NCI-H446 (cell line): ENCODE results near the gene OPHN1.

Source experiments
- DNase-seq, 2 experiments: peaks; one replicate each; lab custom pipeline; 2025; lab: John Stamatoyannopoulos, UW

OPHN1 gene, protein sequence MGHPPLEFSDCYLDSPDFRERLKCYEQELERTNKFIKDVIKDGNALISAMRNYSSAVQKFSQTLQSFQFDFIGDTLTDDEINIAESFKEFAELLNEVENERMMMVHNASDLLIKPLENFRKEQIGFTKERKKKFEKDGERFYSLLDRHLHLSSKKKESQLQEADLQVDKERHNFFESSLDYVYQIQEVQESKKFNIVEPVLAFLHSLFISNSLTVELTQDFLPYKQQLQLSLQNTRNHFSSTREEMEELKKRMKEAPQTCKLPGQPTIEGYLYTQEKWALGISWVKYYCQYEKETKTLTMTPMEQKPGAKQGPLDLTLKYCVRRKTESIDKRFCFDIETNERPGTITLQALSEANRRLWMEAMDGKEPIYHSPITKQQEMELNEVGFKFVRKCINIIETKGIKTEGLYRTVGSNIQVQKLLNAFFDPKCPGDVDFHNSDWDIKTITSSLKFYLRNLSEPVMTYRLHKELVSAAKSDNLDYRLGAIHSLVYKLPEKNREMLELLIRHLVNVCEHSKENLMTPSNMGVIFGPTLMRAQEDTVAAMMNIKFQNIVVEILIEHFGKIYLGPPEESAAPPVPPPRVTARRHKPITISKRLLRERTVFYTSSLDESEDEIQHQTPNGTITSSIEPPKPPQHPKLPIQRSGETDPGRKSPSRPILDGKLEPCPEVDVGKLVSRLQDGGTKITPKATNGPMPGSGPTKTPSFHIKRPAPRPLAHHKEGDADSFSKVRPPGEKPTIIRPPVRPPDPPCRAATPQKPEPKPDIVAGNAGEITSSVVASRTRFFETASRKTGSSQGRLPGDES

DNA sequence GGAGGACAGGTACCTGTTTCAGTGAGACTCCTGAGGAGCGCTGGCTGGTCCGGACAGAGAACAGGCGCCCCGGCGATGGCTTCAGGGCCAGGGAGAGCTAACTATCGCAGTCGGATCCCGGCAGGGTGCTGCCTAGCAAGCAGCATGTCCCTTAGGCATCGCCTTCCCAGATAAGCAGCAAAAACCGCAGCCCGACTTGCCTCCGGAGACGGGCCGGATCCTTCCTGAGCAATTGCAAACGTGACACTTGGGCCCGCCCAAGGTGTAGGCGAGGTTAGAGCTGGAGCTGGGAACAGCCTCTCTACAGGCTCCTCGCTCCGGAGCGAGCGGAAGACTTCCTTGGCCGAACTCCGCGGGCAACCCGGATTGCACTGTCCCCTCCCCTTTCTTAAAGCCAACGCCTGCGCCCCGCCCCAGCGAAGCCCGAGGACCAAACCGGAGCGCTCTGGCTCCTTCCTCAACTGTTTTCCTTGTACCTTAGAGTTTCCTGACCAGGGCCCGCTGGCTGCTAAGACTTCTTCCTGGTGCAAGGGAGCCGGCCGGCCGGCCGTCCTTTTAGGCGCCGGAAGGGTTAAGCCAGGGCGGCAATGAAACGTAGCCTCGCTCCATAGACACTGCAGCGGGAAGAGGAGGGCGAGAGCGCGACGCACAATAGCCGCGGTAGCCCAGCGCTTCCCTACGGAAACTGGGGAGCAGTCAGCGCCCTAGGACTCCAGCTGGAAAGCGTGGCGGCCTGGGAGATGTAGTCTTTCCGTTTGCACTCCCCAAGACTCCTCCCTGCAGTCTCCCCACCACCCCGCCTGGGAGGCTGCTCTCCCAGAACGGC, at the start of gene OPHN1:
TSS of gene OPHN1 (minus strand) at position 341 of the 826 bp plus-strand sequence. CDS start 475 bp downstream, outside the sequence.
- DNase-seq = peak in 1 of 2 experiments; percentile 18

- no peak for DNase-seq
Observed at GRCh38 chrX:68480969-68481368, 47.7 kb upstream of the OPHN1 start.

- no peak for DNase-seq
Observed at GRCh38 chrX:68464796-68465195, 31.5 kb upstream of the OPHN1 start.

DNA sequence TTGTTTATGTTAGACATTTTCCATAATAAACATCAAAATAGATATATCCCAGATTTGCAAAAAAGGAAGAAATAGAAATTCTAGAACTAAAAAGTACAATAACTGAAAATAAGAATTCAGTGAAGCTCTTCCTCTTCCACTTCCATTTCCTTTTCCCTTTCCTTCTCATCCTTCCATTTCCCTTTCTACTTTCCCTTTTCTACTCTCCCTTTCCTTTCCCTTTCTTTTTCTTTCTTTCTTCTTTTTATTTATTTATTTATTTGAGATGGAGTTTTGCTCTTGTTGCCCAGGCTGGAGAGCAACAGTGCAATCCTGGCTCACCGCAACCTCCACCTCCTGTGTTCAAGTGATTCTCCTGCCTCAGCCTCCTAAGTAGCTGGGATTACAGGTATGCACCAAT, 30.6 kb upstream of the OPHN1 start:
- DNase-seq = no peak

DNA sequence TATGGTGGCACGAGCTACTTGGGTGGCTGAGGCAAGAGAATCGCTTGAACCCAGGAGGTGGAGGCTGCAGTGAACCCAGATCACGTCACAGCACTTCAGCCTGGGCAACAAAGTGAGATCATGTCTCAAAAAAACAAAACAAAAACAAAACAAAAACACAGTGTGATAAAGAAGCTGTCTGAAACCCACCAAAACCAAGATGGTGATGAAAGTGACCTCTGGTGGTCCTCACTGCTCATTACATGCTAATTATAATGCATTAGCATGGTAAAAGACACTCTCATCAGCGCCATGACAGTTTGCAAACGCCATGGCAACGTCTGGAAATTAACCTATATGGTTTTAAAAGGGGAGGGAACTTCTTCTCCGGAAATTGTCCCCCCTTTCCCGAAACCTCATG, 29.4 kb upstream of the OPHN1 start:
- DNase-seq = peak; percentile 1 to 37

DNA sequence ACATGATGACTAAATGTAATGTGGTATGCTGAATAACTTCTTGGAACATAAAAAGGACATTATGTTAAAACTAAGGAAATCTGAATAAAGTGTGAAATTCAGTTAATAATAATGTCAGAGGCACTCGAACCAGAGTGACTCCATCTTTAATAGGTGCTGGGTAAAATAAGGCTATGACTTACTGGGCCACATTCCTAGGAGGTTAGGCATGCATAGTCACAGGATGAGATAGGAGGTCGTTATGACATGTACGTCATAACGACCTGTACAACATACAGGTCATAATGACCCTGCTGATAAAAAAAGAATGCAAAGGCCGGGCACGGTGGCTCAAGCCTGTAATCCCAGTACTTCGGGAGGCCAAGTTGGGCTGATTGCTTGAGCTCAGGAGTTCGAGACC, 28.9 kb upstream of the OPHN1 start:
- no peak for DNase-seq

DNA sequence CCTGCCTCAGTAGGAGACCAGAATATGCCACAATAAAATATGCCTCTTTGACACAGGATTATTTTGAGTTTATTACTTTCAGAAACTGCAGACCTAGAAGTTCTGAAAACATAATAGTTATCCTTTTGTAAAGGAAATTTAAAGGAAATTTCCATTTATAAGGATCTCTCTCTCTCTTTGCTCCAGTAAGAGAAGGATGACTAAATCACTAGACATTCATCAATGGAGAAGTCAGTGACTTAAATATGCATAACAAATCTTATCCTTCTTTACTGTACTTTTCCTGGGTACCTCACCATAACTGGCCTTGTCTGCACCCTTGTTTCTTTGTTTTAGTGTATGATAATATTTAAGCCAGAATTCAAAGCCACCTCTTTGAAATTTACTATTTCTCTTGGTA, 28.3 kb upstream of the OPHN1 start:
- DNase-seq = no peak

DNA sequence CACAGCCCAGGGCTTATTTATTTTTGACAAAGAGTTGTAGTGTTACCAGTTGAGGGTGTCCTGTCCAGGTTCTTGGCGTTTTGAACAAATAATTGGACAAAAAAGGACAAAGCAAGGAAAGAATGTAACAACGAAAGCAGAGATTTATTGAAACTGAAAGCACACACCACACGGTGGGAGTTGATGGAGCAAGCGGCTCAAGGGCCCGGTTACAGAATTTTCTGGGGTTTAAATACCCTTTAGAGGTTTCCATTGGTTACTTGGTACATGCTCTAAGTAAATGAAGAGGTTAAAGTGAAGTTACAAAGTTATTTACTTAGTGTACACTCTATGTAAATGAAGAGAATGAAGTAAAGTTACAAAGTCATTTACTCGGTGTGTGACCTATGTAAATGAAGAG, 27.8 kb upstream of the OPHN1 start:
- no peak for DNase-seq

- DNase-seq = no peak
Observed at GRCh38 chrX:68455151-68455510, 21.8 kb upstream of the OPHN1 start.

DNA sequence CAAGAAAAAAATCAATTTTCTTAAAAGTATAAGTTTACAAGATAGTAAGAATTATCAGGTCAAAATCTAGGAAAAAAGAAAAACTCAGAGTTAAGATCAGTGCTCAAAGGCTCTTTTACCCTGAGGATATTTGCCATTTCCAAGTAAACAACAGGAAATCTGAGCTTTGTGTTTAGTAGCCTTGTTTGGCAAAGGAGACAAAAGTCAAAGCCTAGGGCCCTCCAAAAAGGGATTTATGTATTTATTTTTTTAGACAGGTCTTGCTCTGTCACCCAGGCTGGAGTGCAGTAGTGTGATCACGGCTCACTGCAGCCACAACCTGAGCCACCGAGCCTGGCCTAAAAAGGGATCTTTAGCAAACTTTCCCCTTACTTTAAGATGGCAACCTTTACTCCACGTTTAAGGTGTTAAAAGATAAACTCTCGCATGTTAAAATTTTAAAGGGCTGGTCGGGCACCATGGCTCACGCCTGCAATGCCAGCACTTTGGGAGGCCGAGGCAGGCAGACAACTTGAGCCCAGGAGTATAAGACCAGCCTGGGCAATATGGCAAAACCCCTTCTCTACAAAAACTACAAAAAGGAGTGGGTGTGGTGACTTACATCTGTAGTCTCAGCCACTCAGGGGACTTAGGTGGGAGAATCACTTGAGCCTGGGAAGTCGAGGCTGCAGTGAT, 21.3 kb upstream of the OPHN1 start:
- DNase-seq = no peak

- DNase-seq = no peak
Observed at GRCh38 chrX:68451720-68452119, 18.4 kb upstream of the OPHN1 start.

GRCh38 chrX:68443155-68443868, 10.0 kb upstream of the OPHN1 start:
- no peak for DNase-seq

GRCh38 chrX:68440940-68441339, 7.6 kb upstream of the OPHN1 start:
- peak; percentile 18 to 77 for DNase-seq

- DNase-seq = no peak
Observed at GRCh38 chrX:68440442-68440841, 7.1 kb upstream of the OPHN1 start.

DNA sequence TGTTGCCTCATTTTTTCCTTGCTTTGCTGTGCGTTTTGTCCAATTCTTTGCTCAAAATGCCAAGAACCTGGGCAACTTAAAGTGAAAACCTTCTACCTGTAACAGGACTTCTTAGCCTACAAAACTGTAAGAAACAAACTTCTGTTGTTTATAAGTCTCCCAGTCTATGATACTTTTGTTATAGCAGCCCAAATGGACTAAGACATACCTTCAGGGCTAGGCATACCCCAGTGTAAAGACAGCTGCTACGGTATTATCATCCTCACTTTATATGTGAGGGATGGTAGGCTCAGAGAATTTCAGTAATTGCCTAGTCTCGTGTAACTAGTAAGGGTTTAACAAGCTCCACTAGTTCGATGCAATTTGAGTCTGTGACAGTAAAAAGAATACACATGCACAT, 6.0 kb upstream of the OPHN1 start:
- DNase-seq = no peak

- no peak for DNase-seq
Observed at GRCh38 chrX:68438575-68438974, 5.3 kb upstream of the OPHN1 start.

DNA sequence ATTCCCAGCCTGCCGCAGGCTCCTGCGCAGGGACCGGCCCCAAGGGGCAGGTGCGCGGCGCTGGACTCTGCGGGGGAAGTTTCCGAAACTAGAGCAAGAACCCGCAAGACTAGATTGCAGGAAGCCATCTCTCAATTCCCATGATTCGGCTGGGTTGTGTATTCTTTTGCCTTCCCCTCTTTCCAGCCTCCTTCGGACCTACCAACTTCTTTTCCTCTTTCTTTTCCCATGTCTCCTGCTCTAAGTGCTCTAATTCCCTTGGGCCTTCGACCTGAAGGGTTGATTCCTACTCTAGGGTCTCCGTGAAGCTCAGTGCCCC, 645 bp upstream of the OPHN1 start:
- no peak for DNase-seq

GRCh38 chrX:68432648-68433047, 647 bp downstream of the OPHN1 start:
- no peak for DNase-seq

- DNase-seq = no peak
Observed at GRCh38 chrX:68431836-68432235, 1.5 kb downstream of the OPHN1 start.

- DNase-seq = no peak
Observed at GRCh38 chrX:68429216-68429615, 4.1 kb downstream of the OPHN1 start.

- no peak for DNase-seq
Observed at GRCh38 chrX:68428431-68428830, 4.9 kb downstream of the OPHN1 start.
